ENCODE results near the gene RAPGEF4.

RAPGEF4 gene

GRCh38 chr2:172863341-172863740 is 127.7 kb downstream of the RAPGEF4 start:
- DNase-seq = no peak

- DNase-seq = peak; percentile 44 to 47
These were observed 128.5 kb downstream of the RAPGEF4 start for GRCh38 chr2:172864182-172864581.

- DNase-seq = no peak
These were observed 129.8 kb downstream of the RAPGEF4 start for GRCh38 chr2:172865422-172865821.

- no peak for DNase-seq
These were observed 134.2 kb downstream of the RAPGEF4 start for GRCh38 chr2:172869861-172870260.

GRCh38 chr2:172870396-172870795 is 134.8 kb downstream of the RAPGEF4 start:
- DNase-seq = no peak

GRCh38 chr2:172877826-172878225 is 142.2 kb downstream of the RAPGEF4 start:
- no peak for DNase-seq

- no peak for DNase-seq
These were observed 142.6 kb downstream of the RAPGEF4 start for GRCh38 chr2:172878260-172878659.

- no peak for DNase-seq
These were observed 148.7 kb downstream of the RAPGEF4 start for GRCh38 chr2:172884336-172884735.

- DNase-seq = no peak
These were observed 150.4 kb downstream of the RAPGEF4 start for GRCh38 chr2:172885996-172886395.

- no peak for DNase-seq
These were observed 151.6 kb downstream of the RAPGEF4 start for GRCh38 chr2:172887280-172887679.

GRCh38 chr2:172888714-172889669 is 153.3 kb downstream of the RAPGEF4 start:
- DNase-seq = no peak

- no peak for DNase-seq
These were observed 154.3 kb downstream of the RAPGEF4 start for GRCh38 chr2:172889768-172890430.

GRCh38 chr2:172893111-172893510 is 157.5 kb downstream of the RAPGEF4 start:
- DNase-seq = no peak

- DNase-seq = no peak
These were observed 158.0 kb downstream of the RAPGEF4 start for GRCh38 chr2:172893671-172894070.

GRCh38 chr2:172894689-172895387 is 159.2 kb downstream of the RAPGEF4 start:
- DNase-seq = no peak

- no peak for DNase-seq
These were observed 161.0 kb downstream of the RAPGEF4 start for GRCh38 chr2:172896661-172897081.

GRCh38 chr2:172900871-172901270 is 165.2 kb downstream of the RAPGEF4 start:
- no peak for DNase-seq

- DNase-seq = no peak
These were observed 166.3 kb downstream of the RAPGEF4 start for GRCh38 chr2:172901913-172902312.

GRCh38 chr2:172904236-172904635 is 168.6 kb downstream of the RAPGEF4 start:
- DNase-seq = no peak

- DNase-seq = no peak
These were observed 170.5 kb downstream of the RAPGEF4 start for GRCh38 chr2:172905937-172906811.

GRCh38 chr2:172908275-172908674 is 172.6 kb downstream of the RAPGEF4 start:
- DNase-seq = no peak

GRCh38 chr2:172909454-172909853 is 173.8 kb downstream of the RAPGEF4 start:
- DNase-seq = no peak

Data from activated T-cell treated with anti-CD3 and anti-CD28 coated beads, Interleukin-2, amount 50 U/mL, for 48 hours (primary cell).